Measurements from ENCODE around the gene PLXNB3.
A peak's percentile ranks its signal among the peaks of the same experiment; 100 is the strongest.

The PLXNB3 gene

GRCh38 chrX:153755136-153755535 lies 8.9 kb upstream of the PLXNB3 start:
- DNase-seq (ENCODE audit: low read depth) = no peak

GRCh38 chrX:153761863-153762262 lies 2.2 kb upstream of the PLXNB3 start:
- no peak for DNase-seq (ENCODE audit: low read depth)

GRCh38 chrX:153762626-153763173 lies 1.3 kb upstream of the PLXNB3 start:
- DNase-seq (ENCODE audit: low read depth) = no peak

- DNase-seq (ENCODE audit: low read depth) = no peak
Measured at GRCh38 chrX:153763298-153763932, 634 bp upstream of the PLXNB3 start.

GRCh38 chrX:153764786-153765137 lies 713 bp downstream of the PLXNB3 start:
- no peak for DNase-seq (ENCODE audit: low read depth)

GRCh38 chrX:153765138-153766079 lies 1.4 kb downstream of the PLXNB3 start:
- DNase-seq (ENCODE audit: low read depth) = no peak

GRCh38 chrX:153766098-153766817 lies 2.2 kb downstream of the PLXNB3 start:
- DNase-seq (ENCODE audit: low read depth) = peak; percentile 21

GRCh38 chrX:153766871-153767673 lies 3.0 kb downstream of the PLXNB3 start:
- DNase-seq (ENCODE audit: low read depth) = no peak

GRCh38 chrX:153767674-153768055 lies 3.6 kb downstream of the PLXNB3 start:
- no peak for DNase-seq (ENCODE audit: low read depth)

- DNase-seq (ENCODE audit: low read depth) = no peak
Measured at GRCh38 chrX:153768311-153769157, 4.5 kb downstream of the PLXNB3 start.

- DNase-seq (ENCODE audit: low read depth) = no peak
Measured at GRCh38 chrX:153769158-153769864, 5.3 kb downstream of the PLXNB3 start.

GRCh38 chrX:153769865-153770600 lies 6.0 kb downstream of the PLXNB3 start:
- DNase-seq (ENCODE audit: low read depth) = no peak

GRCh38 chrX:153770601-153771414 lies 6.8 kb downstream of the PLXNB3 start:
- no peak for DNase-seq (ENCODE audit: low read depth)

GRCh38 chrX:153771415-153772315 lies 7.6 kb downstream of the PLXNB3 start:
- DNase-seq (ENCODE audit: low read depth) = no peak

GRCh38 chrX:153772316-153773217 lies 8.5 kb downstream of the PLXNB3 start:
- DNase-seq (ENCODE audit: low read depth) = no peak

- no peak for DNase-seq (ENCODE audit: low read depth)
Measured at GRCh38 chrX:153773218-153773611, 9.2 kb downstream of the PLXNB3 start.
